H1 (cell line): Measurements from ENCODE around the gene KLF9. TPM values are rescaled to one million over a fixed set of nuclear protein-coding genes. Genes with fewer than 3 reads are reported as not detected.

Experiments
- BACH1 ChIP-seq: IDR thresholded peaks from 2 replicates; pipeline ENCODE4 v1.6.1; 2012; ENCODE audit warnings: low read length, improper control_type of control experiment
- BCL11A ChIP-seq, 2 experiments: IDR thresholded peaks; one replicate each; pipeline ENCODE4 v1.6.1; 2011; ENCODE audit warnings: low read depth in 2 of 2, low read length in 2 of 2, mild to moderate bottlenecking in 2 of 2
- CHD1 ChIP-seq: IDR thresholded peaks from 2 replicates; pipeline ENCODE4 v1.6.1; 2012; ENCODE audit warnings: low read depth, low read length, improper control_type of control experiment
- CHD2 ChIP-seq: IDR thresholded peaks from 2 replicates; pipeline ENCODE4 v1.6.1; 2012; ENCODE audit warnings: low read length, improper control_type of control experiment
- FOSL1 ChIP-seq: IDR thresholded peaks from 2 replicates; pipeline ENCODE4 v1.6.1; 2011; ENCODE audit warnings: mild to moderate bottlenecking, low read depth, low read length, moderate library complexity; ENCODE audit not compliant: insufficient read depth
- MAFK ChIP-seq: IDR thresholded peaks from 2 replicates; pipeline ENCODE4 v1.6.1; 2012; ENCODE audit warnings: low read depth, mild to moderate bottlenecking, improper control_type of control experiment, low read length
- NRF1 ChIP-seq: IDR thresholded peaks from 2 replicates; pipeline ENCODE4 v1.6.1; 2011; ENCODE audit warnings: mild to moderate bottlenecking, low read depth, low read length, improper control_type of control experiment
- polyA plus RNA-seq, 7 experiments: library from polyadenylated mRNA; depleted of rRNA in 3 of 7; stranded (reverse) in 5 of 7; unstranded in 2 of 7; fragments of >200 nt in 5 of 7; fragments of 200-250 nt in 2 of 7; gene quantifications; 1 replicate in 5 of 7; 2 replicates in 1 of 7; 4 replicates in 1 of 7; pipeline versions ENCODE4 v1.2.1 to v1.2.3, GENCODE V29; 2011 to 2013; ENCODE audit warnings: missing spikeins in 2 of 7, mixed read lengths in 2 of 7
- total RNA-seq: library from RNA; stranded (reverse); fragmentation: NEBNext Ultra II Directional; extraction: Animal tissue kit (Norgen Biotek cat#: 25700); gene quantifications from 2 replicates; pipeline ENCODE4 v1.2.1, GENCODE V29; 2021
- TF ChIP-seq, protein P1 (sequence below): fragments of 300-600 bp; sonication (generic); IDR thresholded peaks from 2 replicates; pipeline ENCODE4 v1.7.1; 2012; ENCODE audit warnings: low read length, moderate library complexity, mild to moderate bottlenecking, inconsistent platforms; ENCODE audit not compliant: insufficient replicate concordance

KLF9 gene
- total and polyA plus RNA-seq, 2 of the 8 experiments (the other 6 are each of a cell fraction or from before 2014, with no cell fraction given) = 0.47 to 0.82 TPM

DNA sequence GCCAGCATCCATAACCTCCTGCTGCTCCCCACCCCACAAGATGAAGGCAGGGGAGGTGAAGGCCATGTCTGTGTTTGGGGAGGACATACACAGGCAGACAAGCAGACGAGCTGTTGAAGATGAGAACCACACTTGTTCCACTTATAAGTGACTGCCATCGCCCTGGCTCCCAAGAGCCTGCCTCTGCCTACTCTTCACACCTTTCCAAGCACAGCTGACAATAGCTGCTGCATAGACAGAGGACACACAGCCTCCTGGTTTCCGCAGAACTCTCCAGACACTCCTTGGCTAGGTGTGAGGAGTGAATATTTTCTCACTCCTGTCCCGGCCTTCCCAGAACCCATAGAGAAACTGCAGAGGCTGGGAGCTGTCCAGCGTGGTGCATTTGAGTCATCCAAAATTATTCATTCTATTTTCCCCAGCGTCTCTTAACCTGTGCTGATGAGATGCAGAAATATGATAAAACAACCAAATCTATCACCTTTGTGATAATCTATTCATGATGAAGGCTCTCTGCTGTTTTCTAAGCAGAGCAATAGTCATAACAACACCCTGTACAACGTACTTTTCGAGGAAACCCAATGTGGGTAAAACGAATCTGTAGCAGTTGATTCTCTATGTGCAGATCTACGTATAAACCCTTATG lies 24.7 kb downstream of the KLF9 start (continued):
- TF ChIP-seq FOSL1 = no peak
- no peak for TF ChIP-seq CHD1
- TF ChIP-seq CHD2 = no peak
- no peak for TF ChIP-seq BCL11A (IDR thresholded peaks at IDR 0.05; ENCODE audit: low read depth in 2 of 2, low read length in 2 of 2)
- TF ChIP-seq BACH1 = no peak
- no peak for TF ChIP-seq MAFK
- TF ChIP-seq, protein P1, sequence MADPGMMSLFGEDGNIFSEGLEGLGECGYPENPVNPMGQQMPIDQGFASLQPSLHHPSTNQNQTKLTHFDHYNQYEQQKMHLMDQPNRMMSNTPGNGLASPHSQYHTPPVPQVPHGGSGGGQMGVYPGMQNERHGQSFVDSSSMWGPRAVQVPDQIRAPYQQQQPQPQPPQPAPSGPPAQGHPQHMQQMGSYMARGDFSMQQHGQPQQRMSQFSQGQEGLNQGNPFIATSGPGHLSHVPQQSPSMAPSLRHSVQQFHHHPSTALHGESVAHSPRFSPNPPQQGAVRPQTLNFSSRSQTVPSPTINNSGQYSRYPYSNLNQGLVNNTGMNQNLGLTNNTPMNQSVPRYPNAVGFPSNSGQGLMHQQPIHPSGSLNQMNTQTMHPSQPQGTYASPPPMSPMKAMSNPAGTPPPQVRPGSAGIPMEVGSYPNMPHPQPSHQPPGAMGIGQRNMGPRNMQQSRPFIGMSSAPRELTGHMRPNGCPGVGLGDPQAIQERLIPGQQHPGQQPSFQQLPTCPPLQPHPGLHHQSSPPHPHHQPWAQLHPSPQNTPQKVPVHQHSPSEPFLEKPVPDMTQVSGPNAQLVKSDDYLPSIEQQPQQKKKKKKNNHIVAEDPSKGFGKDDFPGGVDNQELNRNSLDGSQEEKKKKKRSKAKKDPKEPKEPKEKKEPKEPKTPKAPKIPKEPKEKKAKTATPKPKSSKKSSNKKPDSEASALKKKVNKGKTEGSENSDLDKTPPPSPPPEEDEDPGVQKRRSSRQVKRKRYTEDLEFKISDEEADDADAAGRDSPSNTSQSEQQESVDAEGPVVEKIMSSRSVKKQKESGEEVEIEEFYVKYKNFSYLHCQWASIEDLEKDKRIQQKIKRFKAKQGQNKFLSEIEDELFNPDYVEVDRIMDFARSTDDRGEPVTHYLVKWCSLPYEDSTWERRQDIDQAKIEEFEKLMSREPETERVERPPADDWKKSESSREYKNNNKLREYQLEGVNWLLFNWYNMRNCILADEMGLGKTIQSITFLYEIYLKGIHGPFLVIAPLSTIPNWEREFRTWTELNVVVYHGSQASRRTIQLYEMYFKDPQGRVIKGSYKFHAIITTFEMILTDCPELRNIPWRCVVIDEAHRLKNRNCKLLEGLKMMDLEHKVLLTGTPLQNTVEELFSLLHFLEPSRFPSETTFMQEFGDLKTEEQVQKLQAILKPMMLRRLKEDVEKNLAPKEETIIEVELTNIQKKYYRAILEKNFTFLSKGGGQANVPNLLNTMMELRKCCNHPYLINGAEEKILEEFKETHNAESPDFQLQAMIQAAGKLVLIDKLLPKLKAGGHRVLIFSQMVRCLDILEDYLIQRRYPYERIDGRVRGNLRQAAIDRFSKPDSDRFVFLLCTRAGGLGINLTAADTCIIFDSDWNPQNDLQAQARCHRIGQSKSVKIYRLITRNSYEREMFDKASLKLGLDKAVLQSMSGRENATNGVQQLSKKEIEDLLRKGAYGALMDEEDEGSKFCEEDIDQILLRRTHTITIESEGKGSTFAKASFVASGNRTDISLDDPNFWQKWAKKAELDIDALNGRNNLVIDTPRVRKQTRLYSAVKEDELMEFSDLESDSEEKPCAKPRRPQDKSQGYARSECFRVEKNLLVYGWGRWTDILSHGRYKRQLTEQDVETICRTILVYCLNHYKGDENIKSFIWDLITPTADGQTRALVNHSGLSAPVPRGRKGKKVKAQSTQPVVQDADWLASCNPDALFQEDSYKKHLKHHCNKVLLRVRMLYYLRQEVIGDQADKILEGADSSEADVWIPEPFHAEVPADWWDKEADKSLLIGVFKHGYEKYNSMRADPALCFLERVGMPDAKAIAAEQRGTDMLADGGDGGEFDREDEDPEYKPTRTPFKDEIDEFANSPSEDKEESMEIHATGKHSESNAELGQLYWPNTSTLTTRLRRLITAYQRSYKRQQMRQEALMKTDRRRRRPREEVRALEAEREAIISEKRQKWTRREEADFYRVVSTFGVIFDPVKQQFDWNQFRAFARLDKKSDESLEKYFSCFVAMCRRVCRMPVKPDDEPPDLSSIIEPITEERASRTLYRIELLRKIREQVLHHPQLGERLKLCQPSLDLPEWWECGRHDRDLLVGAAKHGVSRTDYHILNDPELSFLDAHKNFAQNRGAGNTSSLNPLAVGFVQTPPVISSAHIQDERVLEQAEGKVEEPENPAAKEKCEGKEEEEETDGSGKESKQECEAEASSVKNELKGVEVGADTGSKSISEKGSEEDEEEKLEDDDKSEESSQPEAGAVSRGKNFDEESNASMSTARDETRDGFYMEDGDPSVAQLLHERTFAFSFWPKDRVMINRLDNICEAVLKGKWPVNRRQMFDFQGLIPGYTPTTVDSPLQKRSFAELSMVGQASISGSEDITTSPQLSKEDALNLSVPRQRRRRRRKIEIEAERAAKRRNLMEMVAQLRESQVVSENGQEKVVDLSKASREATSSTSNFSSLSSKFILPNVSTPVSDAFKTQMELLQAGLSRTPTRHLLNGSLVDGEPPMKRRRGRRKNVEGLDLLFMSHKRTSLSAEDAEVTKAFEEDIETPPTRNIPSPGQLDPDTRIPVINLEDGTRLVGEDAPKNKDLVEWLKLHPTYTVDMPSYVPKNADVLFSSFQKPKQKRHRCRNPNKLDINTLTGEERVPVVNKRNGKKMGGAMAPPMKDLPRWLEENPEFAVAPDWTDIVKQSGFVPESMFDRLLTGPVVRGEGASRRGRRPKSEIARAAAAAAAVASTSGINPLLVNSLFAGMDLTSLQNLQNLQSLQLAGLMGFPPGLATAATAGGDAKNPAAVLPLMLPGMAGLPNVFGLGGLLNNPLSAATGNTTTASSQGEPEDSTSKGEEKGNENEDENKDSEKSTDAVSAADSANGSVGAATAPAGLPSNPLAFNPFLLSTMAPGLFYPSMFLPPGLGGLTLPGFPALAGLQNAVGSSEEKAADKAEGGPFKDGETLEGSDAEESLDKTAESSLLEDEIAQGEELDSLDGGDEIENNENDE = no peak
- TF ChIP-seq NRF1 = no peak
